ENCODE data around the gene LAMA4. TPM values are rescaled to one million over a fixed set of nuclear protein-coding genes. Genes with fewer than 3 reads are reported as not detected.

LAMA4 gene
- total RNA-seq, 2 donors from 2014 or later = not detected

GRCh38 chr6:112154711-112155110 is 99.7 kb downstream of the LAMA4 start:
- Mint-ChIP-seq H3K27me3 (peaks cover 15% of the 10 kb centered on the region), H3K4me1 (no peaks in the 10 kb centered on the region), H3K27ac (no peak overlapping the region), H3K4me3 (no peak overlapping the region), H3K36me3 (ENCODE audit: low read depth) (no peaks in the 10 kb centered on the region), H3K9me3 (no peaks in the 10 kb centered on the region)
- ATAC-seq (replicated peaks) = peak; percentile 28

GRCh38 chr6:112153926-112154607 is 100.3 kb downstream of the LAMA4 start:
- Mint-ChIP-seq H3K27me3 (peaks cover 9% of the 10 kb centered on the region), H3K36me3 (ENCODE audit: low read depth) (no peaks in the 10 kb centered on the region), H3K4me3 (no peak overlapping the region), H3K9me3 (no peaks in the 10 kb centered on the region), H3K27ac (no peak overlapping the region), H3K4me1 (no peaks in the 10 kb centered on the region)
- ATAC-seq (replicated peaks) = peak; percentile 56

GRCh38 chr6:112150363-112150762 is 104.0 kb downstream of the LAMA4 start:
- H3K4me3 Mint-ChIP-seq = no peak overlapping the region
- no peaks in the 10 kb centered on the region for H3K4me1 Mint-ChIP-seq
- no peak for ATAC-seq (replicated peaks)
- peaks cover 7% of the 10 kb centered on the region for H3K27me3 Mint-ChIP-seq
- H3K27ac Mint-ChIP-seq = no peak overlapping the region
- no peaks in the 10 kb centered on the region for H3K36me3 Mint-ChIP-seq (ENCODE audit: low read depth)
- no peaks in the 10 kb centered on the region for H3K9me3 Mint-ChIP-seq

GRCh38 chr6:112149719-112150263 is 104.6 kb downstream of the LAMA4 start:
- Mint-ChIP-seq H3K9me3 (no peaks in the 10 kb centered on the region), H3K36me3 (ENCODE audit: low read depth) (no peaks in the 10 kb centered on the region), H3K27me3 (peaks cover 10% of the 10 kb centered on the region), H3K27ac (no peak overlapping the region), H3K4me1 (no peaks in the 10 kb centered on the region), H3K4me3 (no peak overlapping the region)
- ATAC-seq (replicated peaks) = no peak

GRCh38 chr6:112149236-112149635 is 105.1 kb downstream of the LAMA4 start:
- Mint-ChIP-seq H3K4me1 (peaks cover under 1% of the 10 kb centered on the region), H3K9me3 (no peaks in the 10 kb centered on the region), H3K27ac (no peak overlapping the region), H3K4me3 (no peak overlapping the region), H3K36me3 (ENCODE audit: low read depth) (no peaks in the 10 kb centered on the region), H3K27me3 (peaks cover 10% of the 10 kb centered on the region)
- no peak for ATAC-seq (replicated peaks)

- no peak overlapping the region for H3K4me3 Mint-ChIP-seq
- H3K27ac Mint-ChIP-seq = no peak overlapping the region
- no peaks in the 10 kb centered on the region for H3K9me3 Mint-ChIP-seq
- no peak for ATAC-seq (replicated peaks)
- peaks cover 5% of the 10 kb centered on the region for H3K4me1 Mint-ChIP-seq
- no peaks in the 10 kb centered on the region for H3K36me3 Mint-ChIP-seq (ENCODE audit: low read depth)
- H3K27me3 Mint-ChIP-seq = peaks cover 10% of the 10 kb centered on the region
Observed at GRCh38 chr6:112148103-112148502, 106.3 kb downstream of the LAMA4 start.

- H3K36me3 Mint-ChIP-seq (ENCODE audit: low read depth) = no peaks in the 10 kb centered on the region
- peaks cover 5% of the 10 kb centered on the region for H3K4me1 Mint-ChIP-seq
- H3K4me3 Mint-ChIP-seq = no peak overlapping the region
- ATAC-seq (replicated peaks) = no peak
- H3K27me3 Mint-ChIP-seq = peaks cover 12% of the 10 kb centered on the region
- no peaks in the 10 kb centered on the region for H3K9me3 Mint-ChIP-seq
- H3K27ac Mint-ChIP-seq = no peak overlapping the region
Observed at GRCh38 chr6:112145080-112145573, 109.2 kb downstream of the LAMA4 start.

- H3K36me3 Mint-ChIP-seq (ENCODE audit: low read depth) = no peaks in the 10 kb centered on the region
- no peaks in the 10 kb centered on the region for H3K9me3 Mint-ChIP-seq
- H3K27me3 Mint-ChIP-seq = peaks cover 9% of the 10 kb centered on the region
- no peak for ATAC-seq (replicated peaks)
- no peak overlapping the region for H3K4me3 Mint-ChIP-seq
- no peak overlapping the region for H3K27ac Mint-ChIP-seq
- peaks cover 5% of the 10 kb centered on the region for H3K4me1 Mint-ChIP-seq
Observed at GRCh38 chr6:112144145-112144926, 110.0 kb downstream of the LAMA4 start.

GRCh38 chr6:112141707-112142106 is 112.7 kb downstream of the LAMA4 start:
- peak; percentile 45 for ATAC-seq (replicated peaks)
- no peak overlapping the region for H3K27ac Mint-ChIP-seq
- no peak overlapping the region for H3K4me3 Mint-ChIP-seq
- H3K4me1 Mint-ChIP-seq = peaks cover 5% of the 10 kb centered on the region
- H3K9me3 Mint-ChIP-seq = no peaks in the 10 kb centered on the region
- no peaks in the 10 kb centered on the region for H3K36me3 Mint-ChIP-seq (ENCODE audit: low read depth)
- H3K27me3 Mint-ChIP-seq = peaks cover 6% of the 10 kb centered on the region

- no peaks in the 10 kb centered on the region for H3K9me3 Mint-ChIP-seq
- H3K4me3 Mint-ChIP-seq = no peak overlapping the region
- no peaks in the 10 kb centered on the region for H3K36me3 Mint-ChIP-seq (ENCODE audit: low read depth)
- H3K27ac Mint-ChIP-seq = no peak overlapping the region
- no peak for ATAC-seq (replicated peaks)
- peaks cover 6% of the 10 kb centered on the region for H3K27me3 Mint-ChIP-seq
- peaks cover 2% of the 10 kb centered on the region for H3K4me1 Mint-ChIP-seq
Observed at GRCh38 chr6:112139052-112139451, 115.3 kb downstream of the LAMA4 start.

- no peak for ATAC-seq (replicated peaks)
- no peaks in the 10 kb centered on the region for H3K9me3 Mint-ChIP-seq
- no peak overlapping the region for H3K4me3 Mint-ChIP-seq
- no peak overlapping the region for H3K27ac Mint-ChIP-seq
- H3K36me3 Mint-ChIP-seq (ENCODE audit: low read depth) = no peaks in the 10 kb centered on the region
- peaks cover 18% of the 10 kb centered on the region for H3K27me3 Mint-ChIP-seq
- H3K4me1 Mint-ChIP-seq = no peaks in the 10 kb centered on the region
Observed at GRCh38 chr6:112130878-112131277, 123.5 kb downstream of the LAMA4 start.

- peaks cover 18% of the 10 kb centered on the region for H3K27me3 Mint-ChIP-seq
- H3K4me1 Mint-ChIP-seq = no peaks in the 10 kb centered on the region
Observed at GRCh38 chr6:112128208-112128607, 126.2 kb downstream of the LAMA4 start.

GRCh38 chr6:112123982-112124381 is 130.4 kb downstream of the LAMA4 start:
- no peaks in the 10 kb centered on the region for H3K4me1 Mint-ChIP-seq
- peaks cover 14% of the 10 kb centered on the region for H3K27me3 Mint-ChIP-seq
- no peak overlapping the region for H3K4me3 Mint-ChIP-seq

More at GRCh38 chr6:112128208-112128607, 126.2 kb downstream of the LAMA4 start:
- Mint-ChIP-seq H3K9me3 (no peaks in the 10 kb centered on the region), H3K27ac (no peak overlapping the region), H3K36me3 (ENCODE audit: low read depth) (no peaks in the 10 kb centered on the region), H3K4me3 (no peak overlapping the region)
- ATAC-seq (replicated peaks) = no peak

GRCh38 chr6:112122756-112123155 is 131.6 kb downstream of the LAMA4 start:
- Mint-ChIP-seq H3K4me3 (no peak overlapping the region), H3K36me3 (ENCODE audit: low read depth) (no peaks in the 10 kb centered on the region), H3K4me1 (no peaks in the 10 kb centered on the region), H3K27me3 (peaks cover 10% of the 10 kb centered on the region), H3K27ac (no peak overlapping the region), H3K9me3 (no peaks in the 10 kb centered on the region)
- no peak for ATAC-seq (replicated peaks)

More at GRCh38 chr6:112123982-112124381, 130.4 kb downstream of the LAMA4 start:
- H3K9me3 Mint-ChIP-seq = no peaks in the 10 kb centered on the region
- no peak for ATAC-seq (replicated peaks)
- H3K36me3 Mint-ChIP-seq (ENCODE audit: low read depth) = no peaks in the 10 kb centered on the region
- no peak overlapping the region for H3K27ac Mint-ChIP-seq

GRCh38 chr6:112118034-112118433 is 136.3 kb downstream of the LAMA4 start:
- H3K9me3 Mint-ChIP-seq = no peaks in the 10 kb centered on the region

More at GRCh38 chr6:112118034-112118433, 136.3 kb downstream of the LAMA4 start:
- H3K27me3 Mint-ChIP-seq = peaks cover 8% of the 10 kb centered on the region
- no peaks in the 10 kb centered on the region for H3K36me3 Mint-ChIP-seq (ENCODE audit: low read depth)
- H3K4me1 Mint-ChIP-seq = no peaks in the 10 kb centered on the region
- no peak overlapping the region for H3K4me3 Mint-ChIP-seq
- no peak for ATAC-seq (replicated peaks)
- peak overlapping the region; percentile 61 for H3K27ac Mint-ChIP-seq

All from activated T-helper 17 cell treated with anti-CD3 and anti-CD28 coated beads, Interleukin-2, amount 50 U/mL, for 72 hours (primary cell).